Measurements from ENCODE around the gene KDF1. TPM values are rescaled to one million over a fixed set of nuclear protein-coding genes. Genes with fewer than 3 reads are reported as not detected.

Gene KDF1
- total RNA-seq, 2 experiments from 2014 or later = 0.18 to 0.27 TPM

- TF ChIP-seq CTCF (IDR thresholded peaks at IDR 0.05) = no peak
- Mint-ChIP-seq H3K36me3 (ENCODE audit: low read depth) (peaks cover 35% of the 10 kb centered on the region), H3K9me3 (no peaks in the 10 kb centered on the region), H3K27me3 (no peaks in the 10 kb centered on the region), H3K4me1 (ENCODE audit: low read depth) (no peaks in the 10 kb centered on the region), H3K4me3 (no peak overlapping the region), H3K27ac (no peak overlapping the region)
- intact Hi-C loops (cut with micrococcal nuclease) = no loop called here
- DNase-seq (no peak), ATAC-seq (no peak)
- CTCF ChIA-PET = no interaction called here
- POLR2A ChIA-PET = no interaction called here
Measured at GRCh38 chr1:26945728-26946127, 14.5 kb downstream of the KDF1 start.

GRCh38 chr1:26945138-26945537, 15.1 kb downstream of the KDF1 start:
- intact Hi-C loops (cut with micrococcal nuclease) = no loop called here
- no peaks in the 10 kb centered on the region for H3K27me3 Mint-ChIP-seq
- H3K36me3 Mint-ChIP-seq (ENCODE audit: low read depth) = peaks cover 35% of the 10 kb centered on the region
- no peaks in the 10 kb centered on the region for H3K4me1 Mint-ChIP-seq (ENCODE audit: low read depth)
- TF ChIP-seq CTCF (IDR thresholded peaks at IDR 0.05) = no peak
- H3K9me3 Mint-ChIP-seq = no peaks in the 10 kb centered on the region
- no peak overlapping the region for H3K4me3 Mint-ChIP-seq
- ATAC-seq = no peak
- CTCF ChIA-PET = no interaction called here
- POLR2A ChIA-PET = no interaction called here
- DNase-seq = no peak
- no peak overlapping the region for H3K27ac Mint-ChIP-seq

GRCh38 chr1:26942656-26943055, 17.6 kb downstream of the KDF1 start:
- Mint-ChIP-seq H3K27me3 (no peaks in the 10 kb centered on the region), H3K27ac (no peak overlapping the region), H3K4me3 (no peak overlapping the region), H3K9me3 (no peaks in the 10 kb centered on the region), H3K4me1 (ENCODE audit: low read depth) (no peaks in the 10 kb centered on the region), H3K36me3 (ENCODE audit: low read depth) (peaks cover 43% of the 10 kb centered on the region)
- no peak for ATAC-seq
- TF ChIP-seq CTCF (IDR thresholded peaks at IDR 0.05) = no peak
- CTCF ChIA-PET = interaction anchor here (1.9 kb wide), 1 partner anchor 54 kb away, joined by 4 read pairs; no protein-coding TSS in a partner anchor
- POLR2A ChIA-PET = no interaction called here
- no peak for DNase-seq
- intact Hi-C loops (cut with micrococcal nuclease) = no loop called here

- Mint-ChIP-seq H3K27ac (no peak overlapping the region), H3K4me1 (ENCODE audit: low read depth) (no peaks in the 10 kb centered on the region), H3K4me3 (no peak overlapping the region), H3K9me3 (no peaks in the 10 kb centered on the region), H3K36me3 (ENCODE audit: low read depth) (peaks cover 40% of the 10 kb centered on the region), H3K27me3 (no peaks in the 10 kb centered on the region)
- no peak for TF ChIP-seq CTCF (IDR thresholded peaks at IDR 0.05)
- POLR2A ChIA-PET = no interaction called here
- CTCF ChIA-PET = no interaction called here
- ATAC-seq = no peak
- no peak for DNase-seq
- intact Hi-C loops (cut with micrococcal nuclease) = no loop called here
Measured at GRCh38 chr1:26941311-26941710, 19.0 kb downstream of the KDF1 start.

GRCh38 chr1:26938659-26939025, 21.6 kb downstream of the KDF1 start:
- CTCF ChIA-PET = no interaction called here
- no peak overlapping the region for H3K4me3 Mint-ChIP-seq
- DNase-seq (no peak), ATAC-seq (no peak)
- H3K4me1 Mint-ChIP-seq (ENCODE audit: low read depth) = peaks cover 5% of the 10 kb centered on the region
- POLR2A ChIA-PET = interaction anchor here (1.2 kb wide), 1 partner anchor 38 kb away, joined by 3 read pairs; no protein-coding TSS in a partner anchor
- H3K27me3 Mint-ChIP-seq = no peaks in the 10 kb centered on the region
- no peak for TF ChIP-seq CTCF (IDR thresholded peaks at IDR 0.05)
- no peak overlapping the region for H3K27ac Mint-ChIP-seq
- peaks cover 40% of the 10 kb centered on the region for H3K36me3 Mint-ChIP-seq (ENCODE audit: low read depth)
- no peaks in the 10 kb centered on the region for H3K9me3 Mint-ChIP-seq
- intact Hi-C loops (cut with micrococcal nuclease) = no loop called here
